ENCODE data around the gene PSMC4. TPM values are rescaled to one million over a fixed set of nuclear protein-coding genes. Genes with fewer than 3 reads are reported as not detected.

The PSMC4 gene
- total RNA-seq, 1 donor from 2014 or later = 75.4 TPM

GRCh38 chr19:39987596-39987995 lies 16.6 kb downstream of the PSMC4 start:
- no peak for DNase-seq (ENCODE audit: low spot score)
- no peak for TF ChIP-seq CTCF (IDR thresholded peaks at IDR 0.05)
- Mint-ChIP-seq H3K4me1 (ENCODE audit: low read depth) (peaks cover 13% of the 10 kb centered on the region), H3K27ac (ENCODE audit: unreplicated experiment) (no peak overlapping the region), H3K27me3 (ENCODE audit: low read depth) (no peaks in the 10 kb centered on the region), H3K9me3 (ENCODE audit: low read depth) (peaks cover 33% of the 10 kb centered on the region), H3K36me3 (ENCODE audit: low read depth) (peaks cover 21% of the 10 kb centered on the region), H3K4me3 (ENCODE audit: unreplicated experiment) (no peak overlapping the region)

GRCh38 chr19:39993605-39994004 lies 22.6 kb downstream of the PSMC4 start:
- Mint-ChIP-seq H3K27ac (ENCODE audit: unreplicated experiment) (no peak overlapping the region), H3K9me3 (ENCODE audit: low read depth) (no peaks in the 10 kb centered on the region), H3K27me3 (ENCODE audit: low read depth) (no peaks in the 10 kb centered on the region), H3K36me3 (ENCODE audit: low read depth) (peaks cover 4% of the 10 kb centered on the region), H3K4me3 (ENCODE audit: unreplicated experiment) (no peak overlapping the region), H3K4me1 (ENCODE audit: low read depth) (peaks cover 32% of the 10 kb centered on the region)
- TF ChIP-seq CTCF (IDR thresholded peaks at IDR 0.05) = no peak
- DNase-seq (ENCODE audit: low spot score) = no peak

- Mint-ChIP-seq H3K9me3 (ENCODE audit: low read depth) (no peaks in the 10 kb centered on the region), H3K27ac (ENCODE audit: unreplicated experiment) (no peak overlapping the region), H3K4me1 (ENCODE audit: low read depth) (peaks cover 32% of the 10 kb centered on the region), H3K27me3 (ENCODE audit: low read depth) (no peaks in the 10 kb centered on the region), H3K4me3 (ENCODE audit: unreplicated experiment) (no peak overlapping the region), H3K36me3 (ENCODE audit: low read depth) (peaks cover 2% of the 10 kb centered on the region)
- no peak for DNase-seq (ENCODE audit: low spot score)
- TF ChIP-seq CTCF (IDR thresholded peaks at IDR 0.05) = no peak
Observed at GRCh38 chr19:39994361-39994760, 23.4 kb downstream of the PSMC4 start.

GRCh38 chr19:39995794-39996193 lies 24.8 kb downstream of the PSMC4 start:
- DNase-seq (ENCODE audit: low spot score) = no peak
- Mint-ChIP-seq H3K4me3 (ENCODE audit: unreplicated experiment) (peak overlapping the region; percentile 91), H3K4me1 (ENCODE audit: low read depth) (peaks cover 28% of the 10 kb centered on the region), H3K27me3 (ENCODE audit: low read depth) (no peaks in the 10 kb centered on the region), H3K9me3 (ENCODE audit: low read depth) (no peaks in the 10 kb centered on the region), H3K36me3 (ENCODE audit: low read depth) (peaks cover 2% of the 10 kb centered on the region), H3K27ac (ENCODE audit: unreplicated experiment) (peak overlapping the region; percentile 19)
- no peak for TF ChIP-seq CTCF (IDR thresholded peaks at IDR 0.05)

GRCh38 chr19:39996218-39996810 lies 25.3 kb downstream of the PSMC4 start:
- Mint-ChIP-seq H3K27me3 (ENCODE audit: low read depth) (no peaks in the 10 kb centered on the region), H3K36me3 (ENCODE audit: low read depth) (peaks cover 2% of the 10 kb centered on the region), H3K4me1 (ENCODE audit: low read depth) (peaks cover 28% of the 10 kb centered on the region), H3K4me3 (ENCODE audit: unreplicated experiment) (peak overlapping the region; percentile 91), H3K27ac (ENCODE audit: unreplicated experiment) (peak overlapping the region; percentile 95), H3K9me3 (ENCODE audit: low read depth) (no peaks in the 10 kb centered on the region)
- no peak for TF ChIP-seq CTCF (IDR thresholded peaks at IDR 0.05)
- DNase-seq (ENCODE audit: low spot score) = no peak

Data from chondrocyte (in vitro differentiated cells).